IMR-90 (cell line): Measurements from ENCODE around the gene TRAFD1. TPM values are rescaled to one million over a fixed set of nuclear protein-coding genes. Genes with fewer than 3 reads are reported as not detected.

Source experiments
- ATAC-seq: fragments of 200-7000 bp; cut with Tn5 transposase; 2 replicates; pipeline ENCODE4 v1.9.1; 2020; ENCODE audit warnings: low read depth, mild to moderate bottlenecking, moderate library complexity
- BruUV-seq: library from RNA; stranded (reverse); fragments of 400-500 nt; replicated peaks from 2 replicates; lab custom pipeline; 2021; lab: Mats Ljungman, UMichigan
- CTCF ChIA-PET: fragments of 300-600 bp; formaldehyde crosslinking; extraction: SDS; loops from one replicate; lab custom pipeline; 2021; ENCODE audit warnings: antibody characterized with exemption; lab: Yijun Ruan, JAX
- POLR2A ChIA-PET: fragments of 300-600 bp; sonication (Branson Sonifier 250); formaldehyde crosslinking; loops from one replicate; lab custom pipeline; 2022; ENCODE audit warnings: antibody characterized with exemption; ENCODE audit not compliant: unreplicated experiment; lab: Charles Lee
- DNase-seq: peaks from one replicate; pipeline ENCODE4 v3.0.0; 2013
- H2AFZ ChIP-seq: replicated peaks from 2 replicates; pipeline ENCODE3; 2013; ENCODE audit warnings: low read length, mild to moderate bottlenecking; ENCODE audit not compliant: poor library complexity
- H2AK5ac ChIP-seq: 2 replicates; pipeline ENCODE4 v1.6.1; 2013; ENCODE audit warnings: low read depth, low read length, inconsistent platforms
- H2AK9ac ChIP-seq: replicated peaks from 2 replicates; pipeline ENCODE3; 2013; ENCODE audit warnings: mild to moderate bottlenecking, low read depth, low read length, moderate library complexity; ENCODE audit not compliant: poor library complexity
- H2BK120ac ChIP-seq: 2 replicates; pipeline ENCODE4 v1.6.1; 2013; ENCODE audit warnings: low read depth, low read length, inconsistent platforms
- H2BK15ac ChIP-seq: 3 replicates; pipeline ENCODE4 v1.6.1; 2013; ENCODE audit warnings: low read depth, low read length, inconsistent platforms
- H2BK20ac ChIP-seq: 2 replicates; pipeline ENCODE4 v1.6.1; 2013; ENCODE audit warnings: low read depth, mild to moderate bottlenecking, inconsistent platforms, low read length, moderate library complexity
- H2BK5ac ChIP-seq: 2 replicates; pipeline ENCODE4 v1.6.1; 2013; ENCODE audit warnings: mild to moderate bottlenecking, low read depth, low read length, inconsistent platforms; ENCODE audit not compliant: poor library complexity, severe bottlenecking
- H3K14ac ChIP-seq: replicated peaks from 2 replicates; pipeline ENCODE4 v1.6.1; 2013; ENCODE audit warnings: low read depth, low read length, inconsistent platforms
- H3K18ac ChIP-seq: 2 replicates; pipeline ENCODE4 v1.6.1; 2013; ENCODE audit warnings: low read depth, low read length, control low read depth
- H3K23ac ChIP-seq: 2 replicates; pipeline ENCODE4 v1.6.1; 2013; ENCODE audit warnings: low read depth, low read length, inconsistent platforms
- H3K27ac ChIP-seq: 2 replicates; pipeline ENCODE4 v1.5.1; 2013; ENCODE audit warnings: mild to moderate bottlenecking, control low read depth, low read length; ENCODE audit not compliant: insufficient read depth
- H3K27me3 ChIP-seq: 2 replicates; pipeline ENCODE4 v1.6.1; 2013; ENCODE audit warnings: low read length; ENCODE audit not compliant: control insufficient read depth, insufficient read depth
- H3K36me3 ChIP-seq: 2 replicates; pipeline ENCODE4 v1.6.1; 2013; ENCODE audit warnings: low read length, mixed read lengths; ENCODE audit not compliant: control insufficient read depth, insufficient read depth
- H3K4ac ChIP-seq: 2 replicates; pipeline ENCODE4 v1.6.1; 2013; ENCODE audit warnings: low read depth, low read length, inconsistent platforms
- H3K4me1 ChIP-seq: 2 replicates; pipeline ENCODE4 v1.6.1; 2013; ENCODE audit warnings: low read length, mixed read lengths; ENCODE audit not compliant: control insufficient read depth, insufficient read depth
- H3K4me2 ChIP-seq: 2 replicates; pipeline ENCODE4 v1.6.1; 2013; ENCODE audit warnings: low read depth, mild to moderate bottlenecking, control low read depth, low read length, moderate library complexity
- H3K4me3 ChIP-seq: 2 replicates; pipeline ENCODE4 v1.5.1; 2013; ENCODE audit warnings: low read depth, mild to moderate bottlenecking, control low read depth, low read length, moderate library complexity; ENCODE audit not compliant: insufficient read depth
- H3K56ac ChIP-seq: 2 replicates; pipeline ENCODE4 v1.6.1; 2013; ENCODE audit warnings: low read length, inconsistent platforms; ENCODE audit not compliant: insufficient read depth; ENCODE audit errors: extremely low read depth
- H3K79me1 ChIP-seq, 2 experiments: 2 replicates each; pipeline ENCODE4 v1.6.1; 2013; ENCODE audit warnings: low read length in 2 of 2, inconsistent platforms in 1 of 2, low read depth in 1 of 2
- H3K9ac ChIP-seq: 2 replicates; pipeline ENCODE4 v1.6.1; 2013; ENCODE audit warnings: low read depth, low read length, control low read depth
- H3K9me1 ChIP-seq: 2 replicates; pipeline ENCODE4 v1.6.1; 2013; ENCODE audit warnings: low read length, inconsistent platforms; ENCODE audit not compliant: insufficient read depth
- H3K9me3 ChIP-seq: 2 replicates; pipeline ENCODE4 v1.6.1; 2013; ENCODE audit warnings: low read length; ENCODE audit not compliant: control insufficient read depth, insufficient read depth
- H4K20me1 ChIP-seq: 2 replicates; pipeline ENCODE4 v1.6.1; 2013; ENCODE audit warnings: low read length, inconsistent platforms; ENCODE audit not compliant: insufficient read depth
- H4K5ac ChIP-seq: 2 replicates; pipeline ENCODE4 v1.6.1; 2013; ENCODE audit warnings: mild to moderate bottlenecking, low read depth, low read length, control low read depth
- H4K8ac ChIP-seq, 2 experiments: 2 replicates each; pipeline ENCODE4 v1.6.1; 2013; ENCODE audit warnings: low read depth in 2 of 2, low read length in 2 of 2, control low read depth in 1 of 2, inconsistent platforms in 1 of 2
- H4K91ac ChIP-seq: 2 replicates; pipeline ENCODE4 v1.6.1; 2013; ENCODE audit warnings: low read depth, low read length, inconsistent platforms; ENCODE audit not compliant: insufficient read depth
- BHLHE40 ChIP-seq: fragments of 150-350 bp; IDR thresholded peaks from 2 replicates; pipeline ENCODE4 v1.6.1; 2016; ENCODE audit warnings: mild to moderate bottlenecking, low read depth, low read length
- RAD21 ChIP-seq: IDR thresholded peaks from 2 replicates; pipeline ENCODE4 v1.6.1; 2012; ENCODE audit warnings: low read length, improper control_type of control experiment
- SMC3 ChIP-seq: fragments of 150-350 bp; IDR thresholded peaks from 2 replicates; pipeline ENCODE4 v1.6.1; 2016; ENCODE audit warnings: low read depth, mild to moderate bottlenecking, antibody characterized with exemption, low read length, moderate library complexity
- WGBS, 2 experiments: methylation state at CpG; one replicate each; pipeline versions ENCODE4 v1.1.5 to v1.1.7; 2013; ENCODE audit warnings: missing lambda C conversion rate in 2 of 2; ENCODE audit not compliant: insufficient read length in 1 of 2; ENCODE audit errors: extremely low coverage in 2 of 2; 5-methylcytosine and 5-hydroxymethylcytosine counted together
- dilution Hi-C: fragments of 300-500 bp; cut with HindIII; formaldehyde crosslinking; loops from one replicate; pipeline ENCODE4 v1.14.3; 2018; ENCODE audit warnings: low sequenced_read_pairs; ENCODE audit not compliant: unreplicated experiment
- in situ Hi-C: fragments of 300-500 bp; cut with MboI; formaldehyde crosslinking; loops from 3 replicates; pipeline ENCODE4 v1.14.3; 2019; ENCODE audit warnings: low sequenced_read_pairs, inconsistent platforms, mixed read lengths
- intact Hi-C: fragments of 100-400 bp; cut with micrococcal nuclease; formaldehyde crosslinking; loops from 2 replicates; pipeline ENCODE4 v1.10.0; 2022
- polyA plus RNA-seq, 3 experiments: library from polyadenylated mRNA; depleted of rRNA; stranded (reverse); fragments of >200 nt; gene quantifications; 2 replicates each; pipeline ENCODE4 v1.2.3, GENCODE V29; 2012; ENCODE audit warnings: low replicate concordance in 1 of 3
- total RNA-seq: library from RNA; depleted of rRNA; stranded (reverse); fragments of >200 nt; gene quantifications from 2 replicates; pipeline ENCODE4 v1.2.3, GENCODE V29; 2012
- TF ChIP-seq, protein P1 (sequence below): conservative IDR thresholded peaks from 2 replicates; pipeline ENCODE4 v1.5.1; 2012; ENCODE audit warnings: mild to moderate bottlenecking, low read depth, low read length, improper control_type of control experiment

TRAFD1 gene
- total and polyA plus RNA-seq, 2 of the 4 experiments (the other 2 are of a cell fraction): 41.3 to 70.4 TPM

GRCh38 chr12:112170376-112170775, 45.0 kb downstream of the TRAFD1 start:
- POLR2A ChIA-PET: no interaction called here
- no peaks in the 10 kb centered on the region for H4K20me1 ChIP-seq
- no peak overlapping the region for H3K4me2 ChIP-seq
- ATAC-seq (peak; percentile 67), DNase-seq (no peak)
- H2BK20ac ChIP-seq: no peak overlapping the region
- no peak overlapping the region for H2BK5ac ChIP-seq
- H3K27ac ChIP-seq: no peak overlapping the region
- peak overlapping the region; percentile 43; the same call in 1 of the 2 replicates for H4K91ac ChIP-seq
- peaks cover 33% of the 10 kb centered on the region for H3K36me3 ChIP-seq
- H3K4ac ChIP-seq: peak overlapping the region; percentile 50; the same call in 1 of the 2 replicates
- H3K18ac ChIP-seq: no peak overlapping the region
- CTCF ChIA-PET: interaction anchor here (1.3 kb wide), 1 partner anchor 10 kb away, joined by 4 read pairs; no protein-coding TSS in a partner anchor
- peak overlapping the region; percentile 84 for H2AK9ac ChIP-seq
- dilution Hi-C loops: no loop called here
- H3K9me3 ChIP-seq: no peaks in the 10 kb centered on the region
- no peak overlapping the region for H3K9ac ChIP-seq
- intact Hi-C loops: no loop called here
- H2BK120ac ChIP-seq: no peak overlapping the region
- no peaks in the 10 kb centered on the region for H3K79me1 ChIP-seq
- no CpG with 5 or more reads among the region's 8 CpGs for WGBS, 2 experiments
- in situ Hi-C loops: no loop called here
- H3K4me1 ChIP-seq: no peaks in the 10 kb centered on the region
- H3K9me1 ChIP-seq: 0 out of 2 replicates have a peak, but pooled peaks cover 10% of the 10 kb centered on the region
- H2AFZ ChIP-seq: peak overlapping the region; percentile 56
- no peak overlapping the region for H2BK15ac ChIP-seq
- no peak overlapping the region for H3K56ac ChIP-seq
- BruUV-seq: no TSS peak
- no peak overlapping the region for H4K5ac ChIP-seq
- TF ChIP-seq SMC3: peak; percentile 7; the same call in 1 of the 2 replicates
- TF ChIP-seq, protein P1, sequence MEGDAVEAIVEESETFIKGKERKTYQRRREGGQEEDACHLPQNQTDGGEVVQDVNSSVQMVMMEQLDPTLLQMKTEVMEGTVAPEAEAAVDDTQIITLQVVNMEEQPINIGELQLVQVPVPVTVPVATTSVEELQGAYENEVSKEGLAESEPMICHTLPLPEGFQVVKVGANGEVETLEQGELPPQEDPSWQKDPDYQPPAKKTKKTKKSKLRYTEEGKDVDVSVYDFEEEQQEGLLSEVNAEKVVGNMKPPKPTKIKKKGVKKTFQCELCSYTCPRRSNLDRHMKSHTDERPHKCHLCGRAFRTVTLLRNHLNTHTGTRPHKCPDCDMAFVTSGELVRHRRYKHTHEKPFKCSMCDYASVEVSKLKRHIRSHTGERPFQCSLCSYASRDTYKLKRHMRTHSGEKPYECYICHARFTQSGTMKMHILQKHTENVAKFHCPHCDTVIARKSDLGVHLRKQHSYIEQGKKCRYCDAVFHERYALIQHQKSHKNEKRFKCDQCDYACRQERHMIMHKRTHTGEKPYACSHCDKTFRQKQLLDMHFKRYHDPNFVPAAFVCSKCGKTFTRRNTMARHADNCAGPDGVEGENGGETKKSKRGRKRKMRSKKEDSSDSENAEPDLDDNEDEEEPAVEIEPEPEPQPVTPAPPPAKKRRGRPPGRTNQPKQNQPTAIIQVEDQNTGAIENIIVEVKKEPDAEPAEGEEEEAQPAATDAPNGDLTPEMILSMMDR: peak; percentile 45
- TF ChIP-seq RAD21: peak; percentile 25; the same call in 1 of the 2 replicates
- no peak for TF ChIP-seq BHLHE40
- 0 out of 4 replicates have a peak overlapping the region, but pooled peaks of 1 of the 2 experiments have one; percentile 55 for H4K8ac ChIP-seq
- H3K14ac ChIP-seq: no peak overlapping the region
- H2AK5ac ChIP-seq: peak overlapping the region; percentile 43
- H3K4me3 ChIP-seq: no peak overlapping the region
- no peaks in the 10 kb centered on the region for H3K27me3 ChIP-seq
- no peak overlapping the region for H3K23ac ChIP-seq
